Lung (tissue), 12 donors: ENCODE results near the gene CDH10. TPM values are rescaled to one million over a fixed set of nuclear protein-coding genes. Genes with fewer than 3 reads are reported as not detected.

Experiments used
- ATAC-seq: fragments of 200-7000 bp; cut with Tn5 transposase; one replicate; pipeline ENCODE4 v1.9.1; 2020; ENCODE audit warnings: moderate number of reproducible peaks; ENCODE audit not compliant: insufficient read depth, low FRiP score
- DNase-seq, 3 donors: peaks; one replicate each; pipeline ENCODE4 v3.0.0-alpha.2; 2013 to 2017
- H3K27ac ChIP-seq, 2 donors: one replicate each; pipeline ENCODE4 v1.5.1; 2013; ENCODE audit warnings: mild to moderate bottlenecking in 2 of 2, moderate library complexity in 2 of 2, control low read depth in 1 of 2, inconsistent platforms in 1 of 2, low read depth in 1 of 2, low read length in 1 of 2
- H3K27me3 ChIP-seq, 3 donors: one replicate each; pipeline ENCODE4 v1.5.1; 2013; ENCODE audit warnings: low read length in 2 of 3; ENCODE audit not compliant: control insufficient read depth in 3 of 3, insufficient read depth in 3 of 3
- H3K36me3 ChIP-seq, 4 donors: one replicate each; pipeline ENCODE4 v1.5.1; 2013; ENCODE audit warnings: low read length in 4 of 4, mild to moderate bottlenecking in 1 of 4, moderate library complexity in 1 of 4; ENCODE audit not compliant: control insufficient read depth in 4 of 4, insufficient read depth in 4 of 4
- H3K4me1 ChIP-seq, 5 donors: one replicate each; pipeline ENCODE4 v1.5.1; 2013; ENCODE audit warnings: low read length in 5 of 5, mild to moderate bottlenecking in 2 of 5, moderate library complexity in 1 of 5; ENCODE audit not compliant: control insufficient read depth in 5 of 5, insufficient read depth in 5 of 5
- H3K4me3 ChIP-seq: one replicate; pipeline ENCODE4 v1.5.1; 2013; ENCODE audit warnings: mild to moderate bottlenecking, control low read depth, moderate library complexity
- H3K9ac ChIP-seq, 2 donors: one replicate each; pipeline ENCODE4 v1.5.1; 2013; ENCODE audit warnings: low read length in 2 of 2, control low read depth in 1 of 2; ENCODE audit not compliant: insufficient read depth in 1 of 2
- H3K9me3 ChIP-seq, 4 donors: one replicate each; pipeline ENCODE4 v1.5.1; 2013; ENCODE audit warnings: low read length in 3 of 4, mild to moderate bottlenecking in 1 of 4, moderate library complexity in 1 of 4; ENCODE audit not compliant: control insufficient read depth in 4 of 4, insufficient read depth in 3 of 4
- CTCF ChIP-seq: IDR thresholded peaks from 2 replicates; pipeline ENCODE4 v1.5.1; 2012; ENCODE audit warnings: mild to moderate bottlenecking; ENCODE audit errors: control extremely low read depth, extremely low read depth
- WGBS, 2 donors: extraction: QIAGEN DNeasy Blood & Tissue Kit; methylation state at CpG; one replicate each; pipeline ENCODE4 v1.1.7; 2013; 5-methylcytosine and 5-hydroxymethylcytosine counted together
- polyA plus RNA-seq, 2 donors: library from polyadenylated mRNA; stranded (reverse); fragments of 200-250 nt; gene quantifications; one replicate each; pipeline ENCODE4 v1.2.1, GENCODE V29; 2013
- total RNA-seq, 2 donors: library from RNA; depleted of rRNA in 1 of 2; stranded (reverse); fragments of >200 nt in 1 of 2; gene quantifications; one replicate each; pipeline ENCODE4 v1.2.1, GENCODE V29; 2014 to 2021
- donor health status: control.
- donor health status: control.
- donor health status: Bipolar disorder and iron deficiency.
- donor health status: healthy.
- donor health status: DM: yes; HTN: yes; CAD: no.

Gene CDH10
- total and polyA plus RNA-seq, 4 donors, result 0.16 to 1.8 (median 0.25) TPM

- ATAC-seq (no peak), DNase-seq (no peak)
- H3K36me3 ChIP-seq, result no peaks in the 10 kb centered on the region
- TF ChIP-seq CTCF, result no peak
- no peaks in the 10 kb centered on the region for H3K4me1 ChIP-seq
- H3K4me3 ChIP-seq, result no peak overlapping the region
- no peaks in the 10 kb centered on the region for H3K27me3 ChIP-seq
- 85 to 88% methylated on average over 5 of the region's 5 CpGs for WGBS, 2 donors
- peaks cover 0 to 2% (median 0%) of the 10 kb centered on the region in 4 donors for H3K9me3 ChIP-seq
- H3K27ac ChIP-seq, result no peak overlapping the region
- H3K9ac ChIP-seq, result no peak overlapping the region
Observed at GRCh38 chr5:24477958-24478357, 166.8 kb downstream of the CDH10 start.

GRCh38 chr5:24475101-24475500, 169.7 kb downstream of the CDH10 start:
- DNase-seq (no peak), ATAC-seq (no peak)
- WGBS, 2 donors, result 88 to 91% methylated on average over 1 of the region's 1 CpG
- no peak for TF ChIP-seq CTCF
- H3K4me1 ChIP-seq, result no peaks in the 10 kb centered on the region
- no peaks in the 10 kb centered on the region for H3K27me3 ChIP-seq
- no peak overlapping the region for H3K9ac ChIP-seq
- H3K27ac ChIP-seq, result no peak overlapping the region
- peaks cover 0 to 2% (median 0%) of the 10 kb centered on the region in 4 donors for H3K9me3 ChIP-seq
- no peak overlapping the region for H3K4me3 ChIP-seq
- H3K36me3 ChIP-seq, result no peaks in the 10 kb centered on the region

GRCh38 chr5:24474685-24475084, 170.1 kb downstream of the CDH10 start:
- H3K36me3 ChIP-seq, result no peaks in the 10 kb centered on the region
- H3K9me3 ChIP-seq, result peaks cover 0 to 2% (median 0%) of the 10 kb centered on the region in 4 donors
- no peak for TF ChIP-seq CTCF
- no peak overlapping the region for H3K9ac ChIP-seq
- no peaks in the 10 kb centered on the region for H3K4me1 ChIP-seq
- H3K27ac ChIP-seq, result no peak overlapping the region
- no peaks in the 10 kb centered on the region for H3K27me3 ChIP-seq
- DNase-seq (no peak), ATAC-seq (no peak)
- no peak overlapping the region for H3K4me3 ChIP-seq
- 81 to 86% methylated on average over 3 of the region's 3 CpGs for WGBS, 2 donors

- Histone ChIP-seq H3K9me3 (peaks cover 0 to 2% (median 0%) of the 10 kb centered on the region in 4 donors), H3K27ac (no peak overlapping the region), H3K4me1 (no peaks in the 10 kb centered on the region), H3K9ac (no peak overlapping the region), H3K36me3 (no peaks in the 10 kb centered on the region), H3K27me3 (no peaks in the 10 kb centered on the region), H3K4me3 (no peak overlapping the region)
- DNase-seq (no peak), ATAC-seq (no peak)
- TF ChIP-seq CTCF, result no peak
Observed at GRCh38 chr5:24472518-24472917, 172.3 kb downstream of the CDH10 start.
